Suppressor macrophage treated with lipopolysaccharide for 4 hours (primary cell): ENCODE data around the gene FAM53B.

Experiments
- DNase-seq: peaks from one replicate; pipeline ENCODE4 v3.0.0-alpha.2; 2020

Gene FAM53B

DNA sequence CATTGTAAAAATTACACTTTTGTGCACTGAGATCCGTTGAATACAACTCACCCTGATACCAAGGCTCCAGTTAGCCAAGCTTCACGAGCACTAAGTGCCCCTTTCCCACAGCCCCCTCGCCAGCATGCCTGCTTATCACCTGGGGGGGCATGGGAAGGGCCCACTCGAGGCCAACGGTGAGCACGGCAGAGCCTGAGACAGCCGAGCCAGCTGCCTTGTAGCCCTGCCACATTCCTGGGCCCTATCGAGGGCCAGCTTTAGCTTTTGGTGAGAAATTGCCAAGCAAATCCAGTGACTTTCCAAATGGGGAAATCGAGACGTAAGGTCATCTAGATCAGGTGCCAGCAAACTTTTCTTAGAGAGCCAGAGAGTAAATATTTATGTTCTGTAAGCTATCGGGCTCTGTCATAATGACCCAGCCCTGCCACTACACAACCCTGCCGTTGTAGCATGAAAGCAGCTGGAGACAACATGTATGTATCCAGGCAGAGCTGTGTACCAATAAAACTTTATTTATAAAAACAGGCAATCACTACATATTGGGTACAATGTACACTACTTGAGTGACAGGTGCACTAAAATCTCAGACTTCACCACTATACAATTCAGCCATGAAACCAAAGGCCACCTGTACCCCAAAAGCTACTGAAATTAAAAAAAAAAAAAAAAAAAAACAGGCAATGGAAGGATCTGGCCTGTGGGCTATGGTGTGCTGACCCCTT lies 83.6 kb downstream of the FAM53B start:
- DNase-seq = no peak

DNA sequence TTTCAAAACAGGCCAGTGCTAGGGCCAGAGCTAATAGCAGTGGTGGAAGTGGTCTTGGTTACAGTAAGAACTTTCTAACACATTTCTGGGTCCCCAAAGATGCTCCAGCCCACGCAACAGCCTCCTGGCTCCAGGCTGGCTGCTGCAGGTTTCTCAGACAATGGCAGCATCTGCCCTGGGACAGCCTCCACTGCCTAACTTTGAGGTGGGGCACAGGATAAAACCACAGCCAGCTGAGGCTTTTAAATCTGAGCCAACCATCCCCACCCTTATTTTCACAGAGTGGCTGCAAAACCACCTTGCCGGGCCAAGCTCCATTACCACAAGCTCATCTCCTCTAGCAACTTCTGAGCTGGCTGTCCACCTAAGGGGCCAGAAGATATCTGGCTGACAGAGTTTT lies 84.8 kb downstream of the FAM53B start:
- no peak for DNase-seq

DNA sequence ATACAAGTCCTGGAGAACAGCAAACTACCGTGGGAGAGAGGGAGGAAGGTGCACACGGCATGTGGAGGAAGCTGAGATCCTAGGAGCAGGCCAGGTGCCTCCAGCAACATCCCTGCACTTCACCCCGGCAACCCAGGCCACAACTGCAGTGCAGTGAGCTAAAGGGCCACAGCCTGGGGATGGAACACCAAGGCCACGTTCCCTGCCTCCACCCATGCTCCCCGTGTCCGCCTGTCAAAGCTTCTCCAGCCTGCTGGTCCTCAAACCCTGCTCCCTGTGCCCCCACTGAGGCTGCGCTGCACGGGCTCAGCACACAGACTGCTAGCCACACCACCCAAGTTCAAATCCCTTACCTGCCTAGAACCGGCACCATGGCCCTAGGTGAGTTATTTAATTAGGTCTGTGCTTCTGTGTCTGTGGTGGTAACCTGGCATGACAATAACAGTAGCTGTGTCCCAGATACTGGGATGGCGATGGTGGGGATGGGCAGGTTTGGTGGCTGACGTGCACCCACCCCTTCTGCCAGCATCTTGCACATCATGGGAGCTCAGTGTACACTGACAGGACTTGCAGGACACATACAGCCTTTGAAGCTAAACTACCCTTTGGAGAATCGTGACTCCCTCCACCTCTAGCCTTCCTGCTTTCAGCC lies 85.5 kb downstream of the FAM53B start:
- DNase-seq = no peak

DNA sequence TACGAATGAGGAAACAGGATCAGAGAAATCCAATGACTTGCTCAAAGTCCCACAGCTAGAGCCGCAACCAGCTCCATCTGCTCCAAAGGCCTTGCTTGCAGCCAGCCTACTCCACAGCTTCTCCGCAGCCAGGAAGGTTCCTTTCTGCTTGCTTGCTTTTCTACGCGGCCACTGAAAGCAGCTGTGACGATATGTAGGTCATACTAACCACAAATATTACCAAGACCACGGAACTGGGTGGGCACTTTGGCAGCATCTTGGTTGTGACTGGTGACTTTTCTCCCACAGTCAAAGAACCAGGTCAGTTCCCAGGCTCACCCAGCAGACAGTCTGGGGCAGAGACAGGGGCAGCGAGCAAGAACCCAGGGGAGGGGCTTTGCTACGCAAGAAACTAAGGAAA lies 86.4 kb downstream of the FAM53B start:
- DNase-seq = no peak

DNA sequence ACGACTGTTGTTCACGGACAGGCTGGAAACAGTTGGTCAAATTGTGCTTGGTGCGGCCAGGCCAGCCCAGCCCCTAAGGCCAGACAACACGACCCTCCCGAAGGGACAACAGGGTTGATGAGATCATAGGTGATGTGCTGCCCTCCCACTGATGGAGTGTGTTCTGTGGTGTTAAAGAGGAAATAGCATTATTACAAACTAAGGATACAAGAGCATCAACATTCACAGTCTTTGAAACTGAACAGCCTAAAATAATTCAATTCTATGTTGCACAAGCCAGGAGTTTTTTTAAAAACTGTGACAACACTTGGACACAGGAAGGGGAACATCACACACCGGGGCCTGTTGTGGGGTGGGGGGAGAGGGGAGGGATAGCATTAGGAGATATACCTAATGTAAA lies 87.6 kb downstream of the FAM53B start:
- DNase-seq = peak; percentile 31

DNA sequence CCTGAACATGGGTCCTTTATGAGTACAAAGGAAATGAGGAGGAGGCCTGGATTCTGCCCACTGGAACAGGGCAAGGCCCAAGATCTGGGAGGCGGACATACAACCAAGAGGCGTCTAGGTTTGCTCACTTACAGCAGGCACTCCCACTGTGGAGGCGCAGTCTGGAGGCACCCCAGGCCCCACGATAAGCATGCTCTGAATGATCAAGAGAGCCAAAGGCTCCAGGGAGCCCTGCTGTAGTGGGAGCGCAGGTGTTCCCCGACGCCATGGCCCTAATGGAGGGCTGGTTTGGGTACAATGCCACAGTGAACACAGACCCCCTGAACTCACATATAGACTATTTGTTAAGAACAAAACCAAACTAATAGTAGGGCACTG lies 88.1 kb downstream of the FAM53B start:
- DNase-seq = no peak

DNA sequence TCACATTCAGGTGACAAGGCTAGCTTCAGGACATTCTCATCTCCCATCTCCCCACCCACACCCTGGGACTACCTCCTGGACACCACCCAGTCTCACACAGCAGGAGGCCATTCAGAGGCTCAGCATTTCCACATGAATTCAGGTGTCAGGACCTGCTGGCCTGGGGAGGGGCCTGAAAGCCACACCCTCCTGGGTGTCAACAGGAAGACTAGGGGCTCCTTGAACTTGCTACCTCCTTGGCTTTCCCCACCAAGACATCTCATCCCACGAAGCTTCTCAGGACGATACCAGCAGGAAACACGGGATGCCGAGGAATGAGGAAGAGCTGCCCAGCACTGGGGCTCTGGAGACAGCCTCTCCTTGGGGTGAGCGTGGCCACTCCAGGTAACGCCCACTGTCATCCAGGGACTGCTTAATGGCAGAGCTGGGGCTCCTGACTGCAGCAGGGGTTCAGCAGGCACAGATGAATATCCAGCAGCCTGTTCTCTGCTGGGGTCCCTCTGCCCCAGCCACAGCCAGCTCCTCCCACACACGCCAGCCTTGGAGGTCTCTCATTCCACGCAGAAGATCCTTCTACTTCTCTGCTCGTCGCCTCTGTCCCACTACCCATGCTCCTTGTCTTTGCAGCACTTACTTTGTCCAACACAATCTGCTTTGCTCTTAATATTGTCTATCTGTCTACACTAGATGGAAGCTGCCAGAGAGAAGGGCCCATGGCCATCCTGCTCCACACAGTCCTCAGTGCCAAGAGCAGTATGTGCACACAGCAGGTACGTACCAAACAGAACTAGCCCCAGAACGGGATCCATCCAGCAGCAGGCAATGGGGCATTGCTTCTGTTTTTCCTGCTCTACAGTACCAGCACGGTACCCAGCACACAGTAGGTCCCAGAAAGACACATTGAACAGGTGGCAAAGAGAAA lies 88.7 kb downstream of the FAM53B start:
- no peak for DNase-seq

DNA sequence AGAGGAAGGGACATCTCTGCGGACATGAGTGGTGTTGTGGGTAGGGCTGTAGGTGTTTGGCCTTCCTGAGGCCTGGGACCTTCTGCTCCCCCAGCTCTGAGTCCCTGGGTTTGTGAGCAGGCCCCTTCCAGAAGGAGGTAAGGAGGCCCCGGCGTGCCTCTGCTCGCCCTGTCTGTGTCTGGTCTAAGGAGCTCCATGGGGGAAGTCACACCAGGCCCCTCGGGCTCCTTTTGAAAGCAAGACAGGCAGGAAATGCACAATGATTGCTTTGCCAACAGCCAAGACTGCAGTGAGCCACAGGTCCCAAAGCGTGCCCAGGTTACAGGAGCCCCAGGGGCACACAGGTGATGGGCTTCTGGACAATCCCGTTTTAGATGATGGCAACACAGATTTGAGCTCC lies 89.5 kb downstream of the FAM53B start:
- DNase-seq = no peak

DNA sequence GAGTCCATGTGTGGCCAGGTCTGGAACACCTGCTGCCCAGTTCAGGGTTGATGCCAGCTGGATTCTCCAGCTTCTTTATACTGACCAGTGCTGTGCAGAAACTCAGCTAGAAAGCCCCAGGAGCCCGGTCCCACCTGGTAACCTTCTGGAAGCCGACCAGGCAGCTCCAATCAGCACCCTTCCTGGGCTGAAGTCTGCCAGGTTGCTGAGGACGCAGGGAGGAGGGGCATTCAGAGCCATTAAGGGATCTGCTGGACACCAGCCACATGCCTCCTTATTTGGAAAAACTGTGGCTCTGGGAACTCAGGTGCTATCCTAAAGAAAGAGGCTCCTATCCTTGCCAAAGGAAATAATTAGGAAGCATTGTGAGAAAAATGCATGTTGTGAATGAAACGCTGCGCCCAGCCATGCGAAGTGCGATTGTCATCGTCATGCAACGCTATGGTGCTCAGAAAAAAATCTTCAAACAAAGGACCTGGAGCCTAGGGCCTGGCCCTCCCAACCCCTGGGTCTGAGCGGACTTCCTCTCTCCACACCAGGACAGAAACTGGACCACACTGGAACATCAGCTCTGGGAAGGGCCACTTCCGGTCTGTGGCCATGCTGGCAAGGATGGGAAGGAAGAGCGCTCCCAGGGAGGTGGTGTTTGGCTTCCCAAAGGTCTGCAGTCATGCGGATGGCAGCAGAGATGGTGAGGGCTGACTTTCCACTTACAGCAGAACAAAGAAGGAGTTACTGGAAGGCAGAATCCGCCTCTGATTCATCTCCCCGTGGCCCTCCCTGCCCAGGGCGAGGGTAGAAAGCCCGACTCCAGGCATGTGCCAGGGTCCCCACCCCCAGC lies 90.1 kb downstream of the FAM53B start:
- DNase-seq = no peak

DNA sequence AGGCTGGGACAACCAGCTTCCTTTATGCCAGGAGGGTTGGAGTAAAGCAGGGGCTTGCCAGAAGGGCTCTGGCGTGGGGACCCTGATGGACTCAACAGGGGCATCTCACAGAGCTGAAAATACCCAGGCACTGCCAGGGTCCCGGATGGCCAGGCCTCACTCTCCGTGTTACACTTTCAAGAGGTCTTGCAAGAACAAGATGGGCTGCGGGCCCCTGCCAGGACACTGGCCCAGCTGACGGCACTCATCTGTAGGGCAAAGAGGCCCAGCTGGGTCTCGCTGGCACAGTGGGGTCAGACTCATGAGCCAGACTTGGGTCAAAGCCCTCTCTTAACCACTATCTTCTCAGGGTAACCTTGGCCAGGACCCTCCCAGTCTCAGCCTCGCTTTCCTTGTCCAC lies 90.9 kb downstream of the FAM53B start:
- no peak for DNase-seq

DNA sequence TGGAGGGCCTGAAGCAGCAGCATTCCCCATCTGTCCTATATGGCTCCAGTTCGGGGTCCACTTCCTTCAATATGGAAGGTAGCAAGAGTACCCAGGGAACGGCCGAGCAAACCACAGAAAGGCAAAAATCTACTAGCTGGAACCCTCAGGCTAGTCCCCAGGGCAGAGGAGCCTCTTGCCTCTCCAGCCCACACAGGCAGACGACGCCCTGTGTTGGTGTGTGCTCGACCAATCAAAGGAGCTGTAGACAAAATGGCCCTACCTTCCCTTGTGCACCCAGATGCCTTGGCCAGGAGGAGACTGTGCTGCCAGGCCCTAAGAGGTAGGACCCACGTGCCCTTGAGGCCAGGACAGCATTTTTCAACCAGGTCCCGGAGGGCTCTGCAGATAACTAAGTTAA lies 91.5 kb downstream of the FAM53B start:
- DNase-seq = no peak

DNA sequence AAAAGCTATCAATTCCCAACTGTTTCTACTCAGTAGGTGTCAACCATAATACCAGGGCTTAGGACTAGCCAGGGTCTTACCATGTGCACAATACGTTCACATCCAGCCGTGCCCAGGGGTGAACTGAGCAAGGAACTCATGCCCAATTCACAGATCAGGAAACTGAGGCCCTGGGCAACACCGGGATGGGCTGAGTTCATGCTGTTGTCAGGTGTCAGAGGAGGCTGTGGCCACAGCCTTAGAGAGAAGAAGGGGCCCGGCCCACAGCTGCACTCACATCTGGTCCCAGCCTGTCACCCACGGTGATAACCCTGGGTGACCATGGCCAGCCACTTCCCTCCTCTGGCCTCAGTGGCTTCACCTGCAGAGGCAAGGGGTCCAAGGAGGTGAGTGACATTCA lies 92.0 kb downstream of the FAM53B start:
- no peak for DNase-seq

DNA sequence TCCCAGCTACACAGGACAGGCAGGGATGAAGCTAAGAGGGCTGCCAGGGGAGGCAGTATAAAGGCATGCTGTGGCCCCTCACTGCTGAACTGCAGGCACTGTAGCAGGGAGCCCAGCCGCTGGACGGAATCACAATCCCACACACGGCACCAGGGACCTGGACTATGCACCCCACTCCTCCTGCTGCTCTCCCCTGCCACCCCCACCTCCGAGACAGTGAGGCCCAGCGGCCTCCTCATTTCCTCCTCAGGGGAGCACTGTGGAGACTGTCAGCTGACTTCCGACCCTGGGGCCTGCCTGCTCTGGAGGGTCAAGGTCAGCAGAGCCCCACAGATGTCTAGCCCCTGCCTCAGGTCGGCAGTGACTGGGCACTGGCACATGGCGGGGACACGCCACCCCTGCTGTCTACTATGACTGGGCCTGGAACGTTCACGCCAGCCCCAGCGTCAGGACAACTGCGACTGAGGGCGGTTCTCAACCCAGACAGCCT lies 92.7 kb downstream of the FAM53B start:
- no peak for DNase-seq

DNA sequence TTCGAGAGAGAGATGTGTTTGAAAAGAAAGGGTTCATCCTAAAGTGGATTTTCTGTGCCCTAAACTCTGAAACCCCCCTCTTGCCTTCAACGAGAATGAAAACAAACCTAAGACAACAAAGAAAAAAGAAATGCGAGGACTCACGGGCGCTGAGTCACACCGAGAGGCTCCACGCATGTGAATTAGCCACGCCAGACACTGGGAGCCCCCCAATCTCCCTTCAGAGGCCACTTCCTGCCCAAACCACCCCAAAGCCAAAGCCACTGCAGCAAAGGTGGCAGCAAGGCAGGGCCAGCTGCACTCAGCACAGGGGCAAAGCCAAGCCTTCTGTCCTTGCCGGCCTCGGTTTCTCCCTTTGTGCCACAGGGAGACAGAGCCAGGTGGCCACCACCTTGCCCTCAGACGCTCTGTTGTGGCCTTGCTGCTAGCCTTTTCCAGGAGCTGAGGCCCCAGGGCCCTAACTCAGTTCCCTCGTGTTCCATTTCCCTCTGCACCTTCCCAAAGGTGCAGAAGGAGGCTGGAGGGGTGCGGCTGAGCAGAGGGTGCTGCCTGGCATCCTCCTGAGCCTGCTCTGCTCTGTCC lies 93.3 kb downstream of the FAM53B start:
- DNase-seq = no peak

DNA sequence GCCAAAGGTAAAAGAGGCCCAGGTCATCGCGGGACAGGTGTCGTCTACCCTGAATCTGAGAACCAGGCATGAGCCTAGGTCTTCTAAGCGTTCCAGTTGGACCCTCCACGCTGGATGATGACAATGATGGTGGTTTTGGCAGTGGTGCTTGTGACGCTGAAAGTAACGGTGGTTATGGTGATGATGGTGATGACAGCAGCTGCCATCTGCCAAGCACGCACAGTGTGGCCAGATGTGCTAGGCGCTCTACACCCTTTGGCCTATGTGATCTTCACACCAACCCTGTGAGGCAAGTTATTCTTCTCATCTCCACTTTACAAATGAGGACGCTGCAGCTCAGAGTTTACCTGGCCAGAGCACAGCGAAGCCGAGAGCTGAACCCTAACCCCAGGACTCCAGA lies 93.9 kb downstream of the FAM53B start:
- no peak for DNase-seq

DNA sequence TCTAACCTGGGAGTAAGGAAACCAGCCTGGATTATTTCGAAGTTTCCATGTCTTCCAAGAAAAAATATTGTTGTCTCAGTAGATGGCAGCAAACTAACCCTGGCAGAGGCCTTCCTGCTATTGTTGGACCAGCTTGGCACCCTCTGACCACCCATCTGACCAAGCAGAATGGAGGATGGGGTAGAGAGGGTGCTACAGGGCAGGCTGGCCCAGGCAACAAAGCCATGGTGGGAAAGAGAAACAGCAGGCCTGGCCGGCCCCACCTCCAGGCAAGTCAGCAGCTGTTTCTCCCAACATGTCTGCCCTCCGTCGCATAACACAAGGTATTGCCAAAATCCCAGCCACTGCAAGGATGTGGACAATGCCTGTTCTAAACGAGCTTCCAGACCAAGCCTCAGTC lies 95.0 kb downstream of the FAM53B start:
- DNase-seq = peak; percentile 25

DNA sequence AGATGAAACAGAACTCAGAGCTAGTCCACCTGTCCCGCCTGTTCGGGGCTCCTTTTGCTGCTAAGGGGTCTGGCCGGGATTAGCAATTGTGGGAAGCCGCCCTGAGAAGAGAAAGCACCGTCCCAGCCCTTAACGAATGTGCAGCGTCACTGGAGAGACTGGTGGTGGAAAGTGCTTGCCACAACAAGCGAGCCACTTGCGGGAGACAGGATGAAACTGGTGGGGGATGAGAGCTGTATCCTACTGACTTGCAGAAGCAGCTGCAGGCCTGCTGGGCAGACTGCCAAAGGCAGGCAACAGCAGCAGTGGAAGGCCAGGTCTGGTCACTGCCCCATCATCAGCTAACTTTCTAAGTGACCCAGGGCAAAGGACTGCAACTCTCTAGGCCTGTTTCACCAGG lies 95.4 kb downstream of the FAM53B start:
- peak; percentile 63 for DNase-seq

DNA sequence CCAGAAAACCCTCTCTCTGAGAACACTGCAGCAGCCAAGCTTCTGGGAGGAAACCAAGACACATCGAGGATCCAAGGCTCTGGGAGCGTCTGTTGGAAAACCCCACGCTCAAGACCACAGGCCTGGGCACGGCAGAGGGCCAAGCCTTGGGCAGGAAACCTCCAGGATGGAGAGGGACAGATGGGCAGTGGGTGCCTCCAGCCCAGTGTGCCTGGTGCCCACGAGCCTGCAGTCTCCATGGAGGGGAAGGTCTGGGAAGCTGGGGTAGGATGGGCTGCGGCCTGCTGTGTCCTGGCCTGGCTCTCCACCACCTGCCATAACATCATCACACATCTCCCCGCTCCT lies 96.1 kb downstream of the FAM53B start:
- DNase-seq = no peak

DNA sequence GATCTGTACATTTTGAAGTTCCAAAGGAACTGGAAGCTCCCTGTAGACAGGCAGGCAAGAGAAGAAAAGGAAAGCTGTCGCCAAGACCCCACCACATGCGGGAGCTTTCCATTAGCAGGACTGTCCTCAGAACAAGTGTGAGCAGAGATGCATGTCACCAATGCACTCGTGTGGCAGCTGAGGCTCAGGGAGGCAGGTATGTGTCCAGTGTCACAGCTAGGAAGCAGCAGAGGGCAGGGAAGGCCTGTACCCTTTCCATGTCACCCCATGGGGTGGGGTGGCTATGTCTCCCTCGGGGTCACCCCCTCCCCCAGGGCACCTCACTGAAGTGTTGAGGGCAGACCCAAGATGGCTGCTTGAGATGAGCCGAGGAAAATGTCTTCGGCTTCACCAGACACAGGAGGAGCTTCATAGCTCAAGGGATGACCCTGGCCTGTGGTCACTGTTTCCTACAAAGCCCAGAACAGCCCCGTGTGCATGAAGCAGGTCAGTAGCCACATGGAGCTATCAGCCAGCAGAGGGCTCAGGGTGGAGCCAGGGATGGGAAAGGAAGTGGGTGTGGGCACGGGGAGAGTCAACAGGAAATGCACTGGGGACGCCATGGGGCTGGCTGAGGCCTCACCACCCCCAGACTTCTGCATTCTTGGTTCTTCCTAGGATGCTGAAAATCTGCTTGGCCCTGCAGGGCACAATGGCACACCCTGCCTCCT lies 96.6 kb downstream of the FAM53B start:
- DNase-seq = peak; percentile 91

DNA sequence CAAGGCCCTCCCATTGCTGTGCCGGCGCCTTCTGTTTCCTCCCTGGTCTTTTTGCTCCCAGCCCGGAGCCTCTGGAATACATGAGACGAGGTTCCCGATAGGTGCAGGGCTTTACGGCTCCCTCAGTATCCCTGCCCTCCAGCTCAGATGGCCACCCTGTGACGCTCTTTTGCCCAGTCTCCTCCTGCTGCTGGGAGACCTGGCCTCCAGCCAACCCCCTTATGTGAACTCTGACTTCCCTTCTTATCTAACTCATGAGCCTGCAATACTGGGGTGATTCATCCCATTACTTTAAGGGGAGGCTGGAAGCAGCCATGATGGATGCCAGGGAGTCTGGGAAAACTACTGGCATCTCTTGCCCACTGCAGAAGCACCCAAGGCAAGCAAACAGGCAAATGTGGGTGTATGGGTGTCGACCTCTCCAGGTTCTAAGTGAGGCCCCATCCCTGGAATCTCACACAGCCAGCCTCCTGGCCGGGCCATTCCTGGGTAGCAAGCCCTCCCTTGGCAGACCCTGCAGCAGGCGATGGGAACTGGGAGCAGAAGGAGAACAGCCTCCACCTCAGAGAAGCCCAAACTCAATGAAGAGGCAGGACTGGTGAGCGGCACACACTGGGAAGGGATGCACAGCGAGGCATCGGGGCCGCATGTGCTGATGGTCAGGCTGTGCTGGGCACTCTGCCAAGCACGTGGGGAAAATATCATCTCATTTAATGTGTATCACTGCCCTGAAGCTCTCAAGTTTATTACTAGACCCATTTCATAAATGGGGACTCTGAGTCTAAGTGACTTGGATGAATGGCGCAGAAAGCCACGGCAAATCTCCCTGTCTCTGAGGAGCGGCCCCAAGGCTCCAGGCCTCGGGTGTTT lies 97.5 kb downstream of the FAM53B start:
- DNase-seq = peak; percentile 87
